ENCODE results near the gene INPP4A. TPM values are rescaled to one million over a fixed set of nuclear protein-coding genes. Genes with fewer than 3 reads are reported as not detected.

Gene INPP4A
- total RNA-seq, 1 experiment from 2014 or later = 26.7 TPM

DNA sequence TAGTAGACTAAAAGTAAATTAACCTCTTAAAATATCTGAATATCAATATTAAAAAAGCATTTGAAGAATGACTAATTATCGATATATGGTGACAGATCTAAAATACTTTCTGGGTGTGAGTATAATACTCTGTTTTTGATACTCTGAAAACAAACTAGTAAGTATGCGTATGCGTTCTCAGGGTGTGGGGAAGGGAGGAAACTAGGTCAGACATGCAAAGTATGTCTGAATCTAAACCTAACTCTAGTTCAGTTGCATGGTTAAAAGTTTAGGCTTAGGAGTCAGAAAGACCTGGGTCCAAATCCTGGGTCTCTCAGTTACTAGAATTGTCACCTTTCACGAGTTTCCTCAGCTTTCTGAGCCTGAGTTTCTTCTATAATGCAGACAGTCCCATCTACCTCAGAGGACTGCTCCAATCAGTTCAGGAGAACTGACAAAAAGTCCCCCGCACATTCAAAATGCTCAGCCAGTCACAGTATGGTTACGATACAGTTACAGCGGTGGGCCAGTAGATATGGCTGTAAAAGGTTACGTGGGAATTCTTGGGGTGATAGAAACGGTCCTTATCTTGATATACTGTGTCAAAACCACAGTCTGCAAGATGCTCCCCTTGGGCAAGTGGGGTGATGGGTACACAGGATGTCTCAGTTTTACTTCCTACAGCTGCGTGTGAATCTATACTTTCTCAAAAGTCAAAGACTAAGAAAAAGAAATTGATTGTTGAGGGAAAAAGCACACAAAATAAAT lies 192.9 kb downstream of the INPP4A start:
- DNase-seq = no peak
- TF ChIP-seq, protein P1, sequence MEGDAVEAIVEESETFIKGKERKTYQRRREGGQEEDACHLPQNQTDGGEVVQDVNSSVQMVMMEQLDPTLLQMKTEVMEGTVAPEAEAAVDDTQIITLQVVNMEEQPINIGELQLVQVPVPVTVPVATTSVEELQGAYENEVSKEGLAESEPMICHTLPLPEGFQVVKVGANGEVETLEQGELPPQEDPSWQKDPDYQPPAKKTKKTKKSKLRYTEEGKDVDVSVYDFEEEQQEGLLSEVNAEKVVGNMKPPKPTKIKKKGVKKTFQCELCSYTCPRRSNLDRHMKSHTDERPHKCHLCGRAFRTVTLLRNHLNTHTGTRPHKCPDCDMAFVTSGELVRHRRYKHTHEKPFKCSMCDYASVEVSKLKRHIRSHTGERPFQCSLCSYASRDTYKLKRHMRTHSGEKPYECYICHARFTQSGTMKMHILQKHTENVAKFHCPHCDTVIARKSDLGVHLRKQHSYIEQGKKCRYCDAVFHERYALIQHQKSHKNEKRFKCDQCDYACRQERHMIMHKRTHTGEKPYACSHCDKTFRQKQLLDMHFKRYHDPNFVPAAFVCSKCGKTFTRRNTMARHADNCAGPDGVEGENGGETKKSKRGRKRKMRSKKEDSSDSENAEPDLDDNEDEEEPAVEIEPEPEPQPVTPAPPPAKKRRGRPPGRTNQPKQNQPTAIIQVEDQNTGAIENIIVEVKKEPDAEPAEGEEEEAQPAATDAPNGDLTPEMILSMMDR (IDR thresholded peaks at IDR 0.05; ENCODE audit: unreplicated experiment) = no peak
- H3K4me3 Mint-ChIP-seq (ENCODE audit: low read depth, unreplicated experiment) = no peak overlapping the region
- H3K9me3 Mint-ChIP-seq (ENCODE audit: low read depth, unreplicated experiment) = no peaks in the 10 kb centered on the region
- no peaks in the 10 kb centered on the region for H3K4me1 Mint-ChIP-seq (ENCODE audit: low read depth, unreplicated experiment)
- CTCF ChIA-PET = no interaction called here
- H3K27ac Mint-ChIP-seq (ENCODE audit: unreplicated experiment) = no peak overlapping the region
- intact Hi-C loops (cut with micrococcal nuclease; ENCODE audit: unreplicated experiment) = no loop called here
- H3K36me3 Mint-ChIP-seq (ENCODE audit: insufficient read depth, unreplicated experiment) = peaks cover 4% of the 10 kb centered on the region
- no peaks in the 10 kb centered on the region for H3K27me3 Mint-ChIP-seq (ENCODE audit: unreplicated experiment)
- BruUV-seq (replicated peaks) = no TSS peak

DNA sequence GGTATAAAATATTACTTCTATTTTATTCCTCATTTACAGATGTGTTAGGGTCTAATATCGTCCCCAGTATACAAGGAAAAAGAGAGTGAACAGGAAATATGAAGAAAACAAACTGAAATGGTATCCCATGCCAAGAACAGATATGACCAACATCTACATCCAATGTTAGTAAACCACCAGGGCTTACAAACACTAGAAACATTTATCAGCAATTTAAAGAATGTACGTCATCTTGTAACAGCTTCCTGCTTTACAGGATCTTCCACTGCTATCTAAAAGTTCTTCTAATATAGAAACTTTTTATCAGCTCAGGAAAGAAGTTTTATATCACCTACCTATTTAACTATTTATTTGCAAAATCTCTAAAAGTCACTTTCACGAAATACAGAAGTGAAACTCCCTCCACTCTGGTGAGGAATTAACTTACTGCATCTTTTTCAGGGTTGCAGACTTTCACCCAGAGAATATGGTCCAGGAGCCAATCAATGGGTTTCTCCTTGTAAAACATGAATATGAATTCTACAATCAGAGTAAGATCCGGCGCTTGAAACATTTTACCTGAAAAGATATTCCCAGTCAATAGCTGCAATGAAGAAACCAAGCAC lies 198.9 kb downstream of the INPP4A start:
- H3K27ac Mint-ChIP-seq (ENCODE audit: unreplicated experiment) = no peak overlapping the region
- intact Hi-C loops (cut with micrococcal nuclease; ENCODE audit: unreplicated experiment) = no loop called here
- TF ChIP-seq, protein P1 (IDR thresholded peaks at IDR 0.05; ENCODE audit: unreplicated experiment) = no peak
- CTCF ChIA-PET = no interaction called here
- DNase-seq = no peak
- BruUV-seq (replicated peaks) = no TSS peak
- no peaks in the 10 kb centered on the region for H3K4me1 Mint-ChIP-seq (ENCODE audit: low read depth, unreplicated experiment)
- H3K4me3 Mint-ChIP-seq (ENCODE audit: low read depth, unreplicated experiment) = no peak overlapping the region
- no peaks in the 10 kb centered on the region for H3K9me3 Mint-ChIP-seq (ENCODE audit: low read depth, unreplicated experiment)
- no peaks in the 10 kb centered on the region for H3K27me3 Mint-ChIP-seq (ENCODE audit: unreplicated experiment)
- H3K36me3 Mint-ChIP-seq (ENCODE audit: insufficient read depth, unreplicated experiment) = peaks cover 4% of the 10 kb centered on the region

Other genes with a start within 250 kb of the INPP4A start
- not detected in 2 replicates for gene CNGA3, start 98.4 kb upstream of the INPP4A start, total RNA-seq (2022)
- gene COA5, start 163.7 kb downstream of the INPP4A start, total RNA-seq (2022) = 24.9 and 27.8 TPM in 2 replicates
- gene UNC50, start 163.7 kb downstream of the INPP4A start, total RNA-seq (2022) = 30.5 and 33.0 TPM in 2 replicates